Stimulated activated CD4-positive, alpha-beta T cell treated with anti-CD3 and anti-CD28 coated beads, TNF-alpha, amount 100 ng/mL, for 24 hours (primary cell): ENCODE data around the gene AP5S1.
"Not testable (repeated sequence)": the region's sequence is repeated elsewhere in the genome, so short reads cannot be mapped to it uniquely, and the experiment has no call there.

ENCODE experiments used
- DNase-seq, 3 experiments: peaks; one replicate each; pipeline ENCODE4 v3.0.0-alpha.2; 2020; ENCODE audit warnings: low read depth in 3 of 3

AP5S1 gene

DNA sequence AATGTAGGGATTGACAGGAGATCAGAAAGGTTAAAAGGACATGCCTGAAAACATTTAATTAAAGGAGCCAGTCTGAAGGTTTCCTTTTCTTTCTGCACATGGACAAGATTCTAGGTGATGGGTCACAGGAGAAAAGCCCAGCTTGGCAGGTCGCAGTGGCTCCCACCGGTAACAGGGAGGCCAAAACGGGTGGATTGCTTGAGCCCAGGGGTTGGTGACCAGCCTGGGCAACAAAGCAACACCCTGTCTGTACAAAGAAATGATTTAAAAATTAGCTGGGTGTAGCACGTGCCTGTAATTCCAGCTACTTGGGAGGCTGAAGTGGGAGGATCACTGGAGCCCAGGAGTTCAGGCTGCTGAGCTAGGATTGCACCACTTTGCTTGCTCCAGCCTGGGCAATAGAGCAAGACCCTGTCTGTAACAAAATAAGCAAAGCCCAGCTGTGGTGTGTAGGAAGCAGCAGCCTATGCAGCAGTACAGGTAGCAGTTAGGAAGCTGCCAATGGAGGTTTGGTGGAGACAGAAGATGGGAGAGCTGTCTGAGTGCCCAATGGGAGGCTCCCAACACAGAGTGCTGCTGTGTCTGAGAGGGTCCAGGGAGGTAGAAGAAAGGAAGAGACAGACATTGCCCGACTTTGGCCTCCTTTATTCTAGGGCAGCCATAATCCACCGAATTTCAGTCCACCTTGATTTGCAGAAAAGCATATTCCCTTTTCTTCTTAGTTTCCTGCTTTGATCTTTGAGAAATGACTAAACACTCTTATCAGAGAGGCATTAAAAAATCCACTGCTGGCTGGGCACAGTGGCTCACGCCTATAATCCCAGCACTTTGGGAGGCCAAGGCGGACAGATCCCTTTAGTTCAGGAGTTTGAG, 7.1 kb upstream of the AP5S1 start:
- DNase-seq, result no peak

DNA sequence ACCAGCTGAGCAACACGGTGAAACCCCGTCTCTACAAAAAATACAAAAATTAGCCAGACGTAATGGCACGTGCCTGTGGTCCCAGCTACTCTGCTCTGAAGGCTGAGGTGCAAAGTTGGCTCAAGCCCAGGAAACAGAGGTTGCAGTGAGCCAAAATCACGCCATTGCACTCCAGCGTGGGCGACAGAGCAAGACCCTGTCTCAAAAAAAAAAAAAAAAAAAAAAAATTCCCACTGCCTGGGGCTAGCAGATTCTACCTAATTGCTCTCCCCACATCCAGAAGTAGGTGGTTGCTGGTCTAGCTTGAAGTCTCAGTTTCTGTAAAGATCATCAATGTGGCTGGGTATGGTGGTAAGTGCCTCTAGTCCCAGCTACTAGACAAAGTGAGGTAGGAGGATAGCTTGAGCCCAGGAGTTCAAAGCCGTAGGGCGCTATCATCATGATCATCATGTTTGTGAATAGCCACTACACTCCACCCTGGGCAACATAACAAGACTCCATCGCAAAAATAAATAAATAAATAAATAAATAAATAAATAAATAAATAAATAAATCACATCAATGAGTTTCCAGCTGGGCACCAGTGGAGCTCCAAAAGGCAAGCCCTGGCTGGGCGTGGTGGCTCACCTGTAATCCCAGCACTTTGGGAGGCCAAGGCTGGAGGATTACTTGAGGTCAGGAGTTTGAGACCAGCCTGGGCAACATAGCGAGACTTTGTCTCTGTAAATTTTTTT, 6.3 kb upstream of the AP5S1 start:
- DNase-seq, result peak in 1 of 3 experiments; percentile 44

DNA sequence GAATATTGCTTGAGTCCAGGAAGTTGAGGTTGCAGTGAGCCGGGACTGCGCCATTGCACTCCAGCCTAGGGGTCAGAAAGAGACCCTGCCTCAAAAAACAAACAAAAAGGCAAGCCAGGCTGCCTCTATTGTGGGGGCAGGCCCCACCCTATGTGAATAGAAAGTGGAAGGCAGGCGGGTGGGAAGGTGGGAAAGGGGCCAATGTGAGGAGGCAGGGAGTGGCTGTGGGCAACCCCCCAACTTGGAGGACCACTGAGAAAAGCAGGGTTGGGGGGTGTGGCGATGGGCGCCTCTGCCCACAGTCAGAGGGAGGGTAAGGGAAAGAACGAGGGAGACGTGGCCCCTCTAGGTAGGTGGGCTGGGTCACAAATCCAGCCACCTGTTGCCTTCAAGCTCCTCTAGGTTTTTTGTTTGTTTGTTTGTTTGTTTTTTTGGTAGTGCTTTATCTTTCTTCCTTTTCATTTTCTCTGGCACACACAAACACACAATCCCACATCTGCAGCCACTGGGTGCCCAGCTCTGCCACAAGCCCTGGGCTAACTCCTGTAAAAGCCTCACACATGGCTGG, 5.3 kb upstream of the AP5S1 start:
- no peak for DNase-seq

DNA sequence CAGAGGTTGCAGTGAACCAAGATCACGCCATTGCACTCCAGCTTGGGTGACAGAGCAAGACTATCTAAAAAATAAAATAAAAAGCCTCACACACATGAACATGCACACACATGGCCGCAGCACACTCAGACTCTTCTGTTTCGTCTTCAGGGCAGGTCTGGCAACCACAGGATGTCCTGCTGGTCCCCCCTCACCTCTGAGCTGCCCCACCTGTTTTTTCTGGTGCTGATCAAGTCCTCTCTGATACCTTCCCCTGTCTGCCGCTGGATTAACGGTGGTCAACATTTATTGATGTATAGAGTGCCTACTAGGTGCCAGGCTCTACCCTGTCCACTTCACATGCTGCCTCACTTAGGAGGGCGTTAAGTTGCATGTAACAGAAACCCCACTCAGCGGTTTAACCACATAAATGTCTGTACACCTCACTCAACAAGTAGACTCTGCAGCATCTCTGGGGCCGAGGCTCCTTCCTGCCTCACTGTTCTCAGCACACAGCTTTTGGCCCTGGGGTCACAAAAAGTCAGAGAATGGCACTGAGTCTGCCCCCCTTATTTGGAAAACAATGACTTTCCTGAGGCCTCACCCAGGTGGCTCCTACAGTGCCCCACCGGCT, 4.5 kb upstream of the AP5S1 start:
- no peak for DNase-seq

DNA sequence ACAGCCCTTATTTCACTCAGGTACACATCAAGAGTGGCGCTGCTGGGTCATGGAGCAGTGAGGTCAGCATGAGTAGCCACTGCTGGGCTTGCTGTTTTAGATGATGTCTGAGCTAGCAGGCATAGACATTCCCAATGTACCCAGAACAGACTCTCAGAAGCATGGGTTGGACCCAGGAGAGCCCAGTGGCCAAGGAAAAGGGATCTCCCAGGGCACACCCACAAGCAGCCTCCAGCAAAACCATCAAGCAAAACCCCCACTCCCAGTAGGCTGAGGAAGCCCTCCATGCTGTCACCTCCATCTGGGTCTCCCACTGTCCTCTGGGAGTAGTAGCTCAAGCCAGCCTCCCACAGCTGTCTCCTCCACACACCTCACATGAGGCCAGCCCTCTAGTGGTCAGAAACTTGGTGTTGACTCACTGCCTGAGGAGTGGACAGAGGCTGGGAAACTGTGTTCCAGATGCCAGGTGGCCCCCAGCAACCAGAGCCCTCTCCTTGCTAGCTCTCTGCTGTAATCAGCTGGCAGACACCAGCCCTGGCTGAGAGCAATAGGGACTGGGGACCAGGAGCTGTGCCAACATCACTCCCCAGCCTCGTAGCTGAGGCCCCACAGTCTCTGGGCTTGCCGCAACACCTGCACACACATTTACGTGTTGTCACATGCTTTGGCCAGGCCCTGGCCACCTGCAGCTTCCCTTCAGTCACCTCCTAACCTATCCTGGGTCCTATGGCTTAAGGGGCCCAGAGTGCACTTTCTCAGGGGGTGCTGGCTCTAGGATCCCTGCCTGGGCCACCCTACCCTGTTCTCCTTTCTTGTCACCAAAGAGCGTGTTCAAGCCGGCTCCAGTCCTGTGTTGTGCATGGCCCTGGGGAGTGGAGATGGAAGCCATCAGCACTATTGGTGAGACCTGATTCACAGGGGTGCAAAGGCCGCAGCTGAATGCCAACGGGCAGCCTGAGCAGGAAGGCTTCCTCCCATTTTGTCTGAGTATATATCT, 1.9 kb upstream of the AP5S1 start:
- no peak for DNase-seq

DNA sequence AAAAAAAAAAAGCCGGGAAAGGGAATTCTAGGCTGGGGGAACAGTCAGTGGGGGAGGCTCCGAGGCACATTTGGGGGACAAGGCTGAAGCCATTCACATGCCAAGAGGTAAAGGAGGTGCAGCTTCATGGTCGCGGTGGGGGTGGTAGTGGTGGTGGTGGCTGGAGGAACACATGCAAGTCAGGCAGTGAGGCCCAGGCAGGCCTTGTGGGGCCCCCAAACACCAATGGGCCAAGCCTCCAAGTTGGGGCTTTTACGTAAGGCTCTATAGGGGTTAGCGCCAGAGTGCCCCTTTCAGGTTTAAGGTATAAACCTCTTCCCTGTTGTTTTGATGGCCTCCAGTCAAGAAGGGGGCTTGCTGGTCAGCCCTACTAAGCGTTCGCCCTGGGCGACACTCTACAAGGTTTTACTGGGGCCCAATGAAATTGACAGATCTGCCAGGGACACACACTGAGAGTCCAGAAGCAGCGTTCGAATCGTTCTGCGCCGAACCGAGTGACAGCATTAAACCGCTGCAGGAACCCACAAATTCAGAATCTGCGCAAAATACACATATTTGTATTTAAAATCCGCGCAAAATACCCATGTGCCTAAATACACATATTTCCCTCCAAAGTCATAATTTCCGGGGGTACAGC, 818 bp upstream of the AP5S1 start:
- DNase-seq, result no peak

DNA sequence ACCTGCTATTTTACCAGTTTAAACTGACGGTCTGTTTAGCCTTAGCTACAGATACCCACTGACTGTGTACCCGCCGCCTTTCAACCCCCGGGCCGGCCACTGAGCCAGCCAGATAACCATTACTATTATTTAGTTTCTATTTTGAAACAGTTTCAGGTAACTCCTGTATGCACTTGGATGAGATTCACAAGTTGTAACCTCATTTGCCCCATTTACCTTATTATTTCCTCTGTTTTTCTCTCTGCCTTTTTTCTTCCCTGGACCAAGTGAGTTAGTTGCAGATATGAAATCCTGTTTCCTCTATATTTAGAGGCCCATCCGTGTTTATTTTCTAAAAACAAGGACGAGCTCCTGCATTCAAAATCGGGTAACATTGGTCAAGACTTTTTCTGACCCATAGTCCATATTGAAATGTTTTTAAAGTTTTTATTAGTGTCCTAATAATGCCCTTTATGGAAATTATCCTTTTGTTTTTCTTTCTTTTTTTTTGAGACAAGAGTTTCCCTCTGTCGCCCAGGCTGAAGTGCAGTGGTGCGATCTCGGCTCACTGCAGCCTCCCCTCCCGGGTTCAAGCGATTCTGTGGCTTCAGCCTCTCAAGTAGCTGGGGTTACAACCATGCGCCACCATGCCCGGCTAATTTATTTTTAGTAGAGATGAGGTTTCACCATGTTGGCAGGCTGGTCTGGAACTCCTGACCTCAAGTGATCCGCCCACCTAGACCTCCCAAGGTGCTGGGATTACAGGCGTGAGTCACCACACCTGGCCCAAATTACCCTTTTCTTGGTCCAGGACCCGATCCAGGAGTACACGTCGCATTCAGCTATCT, 767 bp downstream of the AP5S1 start:
- no peak for DNase-seq

DNA sequence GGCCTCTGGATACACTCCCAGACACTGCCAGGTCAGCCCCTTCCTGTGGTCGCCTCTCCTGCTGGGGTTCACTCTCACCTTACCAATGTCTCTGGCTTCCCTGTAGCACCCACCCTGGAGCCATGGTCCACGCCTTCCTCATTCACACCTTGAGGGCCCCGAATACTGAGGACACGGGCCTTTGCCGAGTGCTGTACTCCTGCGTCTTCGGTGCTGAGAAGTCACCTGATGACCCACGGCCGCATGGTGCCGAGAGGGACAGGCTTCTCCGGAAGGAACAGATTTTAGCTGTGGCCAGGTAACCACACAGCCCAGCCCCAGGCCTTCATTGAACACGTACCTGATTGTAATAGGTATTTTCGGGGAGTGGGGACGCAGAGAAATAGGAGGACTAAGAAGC, 1.6 kb downstream of the AP5S1 start:
- DNase-seq, result no peak

DNA sequence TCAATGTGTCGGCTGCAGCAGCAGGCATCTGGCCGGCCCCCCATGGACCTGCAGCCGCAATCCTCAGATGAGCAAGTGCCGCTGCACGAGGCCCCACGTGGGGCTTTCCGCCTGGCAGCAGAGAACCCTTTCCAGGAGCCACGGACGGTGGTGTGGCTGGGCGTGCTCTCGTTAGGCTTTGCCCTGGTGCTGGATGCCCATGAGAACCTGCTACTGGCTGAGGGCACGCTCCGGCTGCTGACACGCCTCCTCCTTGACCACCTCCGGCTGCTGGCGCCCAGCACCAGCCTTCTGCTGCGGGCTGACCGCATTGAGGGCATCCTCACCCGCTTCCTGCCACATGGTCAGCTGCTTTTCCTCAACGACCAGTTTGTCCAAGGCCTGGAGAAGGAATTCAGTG, 3.5 kb downstream of the AP5S1 start:
- DNase-seq, result no peak

DNA sequence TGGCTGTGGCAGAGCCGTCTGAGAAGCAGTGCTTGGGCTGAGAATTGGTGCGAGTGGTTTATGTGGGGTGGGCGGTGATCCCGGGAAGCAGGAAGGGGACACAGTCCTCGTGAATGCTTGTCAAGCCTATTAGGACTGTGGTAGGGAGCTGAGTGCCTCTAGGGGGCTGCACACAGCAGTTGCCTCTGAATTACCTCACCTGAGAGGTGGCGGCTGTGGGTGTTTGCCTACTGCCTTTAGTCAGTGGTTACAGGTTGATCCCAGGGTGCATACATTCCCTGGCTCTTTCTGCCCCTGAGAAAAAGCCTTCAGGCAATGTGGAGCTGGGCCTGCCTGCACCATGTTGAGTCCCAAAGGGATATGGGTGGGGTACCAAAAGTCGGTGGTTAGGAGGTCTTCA, 5.2 kb downstream of the AP5S1 start:
- no peak for DNase-seq

DNA sequence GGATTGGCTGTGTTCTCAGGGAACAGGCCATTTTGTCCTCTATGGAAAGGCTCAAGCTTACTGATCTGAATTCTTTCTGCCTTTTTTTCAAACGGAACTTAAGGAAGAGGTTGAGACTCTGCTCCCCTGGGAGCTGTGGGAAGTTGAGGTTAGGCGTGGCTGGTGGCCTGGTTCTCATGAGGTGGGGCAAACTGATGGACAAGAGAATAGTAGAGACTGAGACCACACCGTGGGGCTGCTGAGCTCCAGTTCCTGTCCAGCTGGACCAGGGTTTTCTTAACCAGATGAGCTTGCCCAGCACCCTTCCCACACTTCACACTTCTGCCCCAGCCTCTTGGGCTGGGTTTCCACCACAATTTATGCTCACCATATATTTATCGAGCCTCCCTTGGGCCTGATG, 6.1 kb downstream of the AP5S1 start:
- no peak for DNase-seq

DNA sequence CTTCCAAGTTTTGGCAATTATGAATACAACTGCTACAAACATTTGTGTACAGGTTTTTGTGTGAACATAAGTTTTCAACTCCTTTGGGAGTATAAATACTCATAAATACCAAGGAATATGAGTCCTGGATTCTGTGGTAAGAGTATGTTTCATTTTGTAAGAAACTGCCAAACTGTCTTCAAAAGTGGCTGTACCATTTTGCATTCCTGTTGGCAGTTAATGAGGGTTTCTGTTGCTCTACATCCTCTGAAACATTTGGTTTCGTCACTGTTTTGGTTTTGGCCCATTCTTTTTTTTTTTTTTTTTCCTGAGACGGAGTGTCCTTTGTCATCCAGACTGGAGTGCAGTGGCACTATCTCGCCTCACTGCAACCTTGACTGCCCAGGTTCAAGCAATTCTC, 8.5 kb downstream of the AP5S1 start:
- DNase-seq, result no peak

DNA sequence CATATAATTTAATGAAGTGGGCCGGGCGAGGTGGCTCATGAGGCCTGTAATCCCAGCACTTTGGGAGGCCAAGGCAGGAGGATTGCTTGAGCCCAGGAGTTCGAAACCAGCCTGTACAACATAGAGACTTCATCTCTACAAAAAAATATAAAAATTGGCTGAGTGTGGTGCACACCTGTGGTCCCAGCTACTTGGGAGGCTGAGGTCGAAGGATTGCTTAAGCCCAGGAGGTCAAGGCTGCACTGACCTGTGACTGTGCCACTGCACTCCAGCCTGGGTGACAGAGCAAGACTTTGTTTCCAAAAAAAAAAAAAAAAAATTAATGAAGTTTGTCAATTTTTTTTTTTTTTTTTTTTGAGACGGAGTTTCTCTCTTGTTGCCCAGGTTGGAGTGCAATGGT, 9.5 kb downstream of the AP5S1 start:
- not testable (repeated sequence) for DNase-seq

DNA sequence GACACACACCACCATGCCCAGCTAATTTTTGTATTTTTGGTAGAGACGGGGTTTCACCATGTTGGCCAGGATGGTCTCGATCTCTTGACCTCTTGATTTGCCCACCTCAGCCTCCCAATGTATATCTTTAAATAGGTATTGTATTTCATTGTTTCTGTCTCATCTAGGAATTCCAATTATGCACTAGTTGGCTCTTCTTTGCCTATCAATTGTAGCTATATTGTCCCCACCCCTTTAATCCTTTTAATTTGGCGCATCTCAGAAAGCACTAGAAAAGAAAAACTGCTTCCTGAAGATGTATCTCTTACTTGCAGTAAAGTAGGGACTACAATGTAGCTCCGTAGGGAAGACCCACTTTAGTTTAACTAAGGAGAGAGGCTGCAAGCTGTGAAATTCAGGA, 15.8 kb downstream of the AP5S1 start:
- no peak for DNase-seq

DNA sequence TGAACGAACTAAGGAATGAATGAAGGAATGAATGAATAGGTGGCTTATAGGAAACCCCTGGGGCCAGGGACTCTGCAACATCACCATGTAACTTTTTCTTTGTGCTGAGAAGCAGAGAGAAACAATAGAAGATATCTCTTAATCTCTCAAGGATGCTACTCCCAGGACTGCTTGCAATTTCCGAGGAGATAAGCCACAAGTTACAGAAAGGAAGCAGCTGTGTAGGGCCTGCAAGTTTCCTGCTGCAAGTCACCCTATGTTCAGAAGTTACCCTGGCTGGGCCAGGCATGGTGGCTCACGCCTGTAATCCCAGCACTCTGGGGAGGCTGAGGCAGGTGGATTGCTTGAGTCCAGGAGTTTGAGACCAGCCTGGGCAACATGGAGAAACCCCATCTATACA, 19.0 kb downstream of the AP5S1 start:
- no peak for DNase-seq

DNA sequence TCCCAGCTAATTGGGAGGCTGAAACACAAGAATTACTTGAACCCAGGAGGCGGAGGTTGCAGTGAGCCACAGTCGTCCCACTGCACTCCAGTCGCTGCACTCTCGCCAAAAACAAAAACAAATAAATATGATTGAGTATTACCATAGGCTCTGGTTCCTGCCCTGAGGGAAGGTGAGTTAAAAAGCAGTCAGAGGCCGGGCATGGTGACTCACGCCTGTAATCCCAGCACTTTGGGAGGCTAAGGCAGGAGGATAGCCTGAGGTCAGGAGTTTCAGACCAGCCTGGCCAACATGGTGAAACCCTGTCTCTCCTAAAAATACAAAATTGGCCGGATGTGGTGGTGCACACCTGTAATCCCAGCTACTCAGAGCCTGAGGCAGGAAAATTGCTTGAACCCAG, 19.9 kb downstream of the AP5S1 start:
- not testable (repeated sequence) for DNase-seq

DNA sequence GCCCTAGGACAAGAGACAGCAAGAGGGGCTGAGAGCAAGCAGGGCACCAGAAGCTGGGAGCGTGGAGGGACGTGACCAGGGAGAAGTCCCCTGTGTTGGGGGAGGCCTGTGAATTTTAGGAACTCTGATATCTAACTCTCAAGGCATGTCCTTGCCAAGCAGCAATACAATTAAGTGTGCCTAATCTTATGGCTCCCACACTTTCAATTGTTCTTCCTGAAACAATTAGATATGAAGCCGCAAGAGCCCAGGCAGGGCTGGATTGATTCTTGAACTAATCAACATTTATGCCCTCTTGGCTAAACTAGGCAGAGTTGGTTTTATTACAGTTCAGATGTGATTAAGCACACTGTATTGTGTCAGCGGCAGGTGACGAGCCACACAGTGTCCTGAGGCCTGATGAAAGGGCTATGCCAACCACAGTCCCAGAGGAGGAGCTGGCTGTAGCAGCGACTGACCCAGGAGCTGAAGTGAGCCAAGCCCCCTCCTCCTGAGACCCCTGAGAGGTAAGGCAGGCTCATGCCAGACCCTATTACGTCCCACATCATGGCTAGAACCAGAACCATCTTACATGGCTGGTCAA, 22.1 kb downstream of the AP5S1 start:
- no peak for DNase-seq

DNA sequence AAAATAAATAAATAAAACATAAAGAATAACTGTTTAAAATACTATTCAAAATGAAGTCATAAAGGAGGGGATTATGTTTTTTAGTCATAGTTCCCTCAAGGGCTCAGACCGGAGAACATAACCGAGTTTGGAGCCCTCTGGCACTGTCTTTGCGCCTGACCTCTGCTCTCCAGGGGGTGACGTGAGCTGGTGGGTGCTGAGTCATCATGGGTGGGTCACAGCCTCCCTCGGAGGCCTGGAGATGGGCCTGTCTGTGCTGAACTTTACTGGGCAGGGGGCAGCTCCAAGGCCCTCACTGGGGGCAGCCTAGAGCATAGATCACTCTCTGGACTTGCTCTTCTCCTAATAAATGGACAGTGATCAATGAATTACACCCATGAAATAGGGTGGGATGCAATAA, 23.1 kb downstream of the AP5S1 start:
- DNase-seq, result no peak

DNA sequence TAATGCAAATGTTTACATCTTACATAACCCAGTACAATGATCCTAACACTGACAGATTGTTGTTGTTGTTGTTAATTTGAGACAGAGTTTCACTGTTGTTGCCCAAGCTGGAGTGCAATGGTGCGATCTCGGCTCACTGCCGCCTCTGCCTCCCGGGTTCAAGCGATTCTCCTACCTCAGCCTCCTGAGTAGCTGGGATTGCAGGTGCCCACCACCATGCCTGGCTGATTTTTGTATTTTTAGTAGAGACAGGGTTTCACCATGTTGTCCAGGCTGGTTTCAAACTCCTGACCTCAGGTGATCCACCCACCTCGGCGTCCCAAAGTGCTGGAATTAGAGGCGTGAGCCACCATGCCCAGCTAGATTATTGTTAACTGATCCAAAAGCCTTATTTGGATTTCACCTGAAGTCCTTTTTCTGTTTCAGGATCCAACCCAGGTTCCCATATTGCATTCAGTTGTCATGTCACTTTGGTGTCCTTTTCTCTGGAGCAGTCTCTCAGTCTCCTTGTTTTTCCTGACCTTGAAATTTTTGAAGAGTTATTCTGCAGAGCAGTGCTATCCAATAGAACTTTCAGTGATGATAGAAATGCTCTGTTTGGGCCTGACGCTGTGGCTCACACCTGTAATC, 23.8 kb downstream of the AP5S1 start:
- not testable (repeated sequence) for DNase-seq
